Activated CD8-positive, alpha-beta T cell treated with anti-CD3 and anti-CD28 coated beads, Interleukin-2, amount 10 ng/mL, durations not matched to agents 7 days and 5 days (primary cell): ENCODE results near the gene NEDD9. TPM values are rescaled to one million over a fixed set of nuclear protein-coding genes. Genes with fewer than 3 reads are reported as not detected.

Source experiments
- total RNA-seq, 2 experiments: library from RNA; stranded (reverse); gene quantifications; one replicate each; pipeline ENCODE4 v1.2.3, GENCODE V29; 2021

The NEDD9 gene
- total RNA-seq, 2 experiments from 2014 or later: 64.9 to 69.5 TPM

Other genes starting within 250 kb of the NEDD9 start
- gene ELOVL2, start 188.4 kb downstream of the NEDD9 start, total RNA-seq: not detected
- 10 to 100 TPM in 1 of 2 experiments, 1 to 10 TPM in 1; 9.5 to 10.1 TPM for gene SMIM13, start 138.8 kb downstream of the NEDD9 start, total RNA-seq
- gene ERVFRD-1, start 120.9 kb downstream of the NEDD9 start, total RNA-seq: not detected